HepG2 (cell line): ENCODE data around the gene LMNA. TPM values are rescaled to one million over a fixed set of nuclear protein-coding genes. Genes with fewer than 3 reads are reported as not detected.
A peak's percentile ranks its signal among the peaks of the same experiment; 100 is the strongest.

Experiments used
- CHD2 ChIP-seq: IDR thresholded peaks from 2 replicates; pipeline ENCODE4 v1.6.1; 2011; ENCODE audit warnings: low read depth, low read length, improper control_type of control experiment
- CREM ChIP-seq, 2 experiments: sonication (generic) in 1 of 2; formaldehyde crosslinking in 1 of 2; IDR thresholded peaks; 2 replicates each; pipeline versions ENCODE4 v1.4.0 to v1.6.1; 2016 to 2020; ENCODE audit warnings: antibody characterized with exemption in 1 of 2, mild to moderate bottlenecking in 1 of 2, missing genetic modification reagents in 1 of 2
- FOXA3 ChIP-seq: IDR thresholded peaks from 2 replicates; pipeline ENCODE4 v1.6.1; 2016; ENCODE audit warnings: missing genetic modification reagents, missing compliant biosample characterization
- HMG20B ChIP-seq: conservative IDR thresholded peaks from 2 replicates; pipeline ENCODE4 v1.6.1; 2016; ENCODE audit warnings: missing genetic modification reagents, missing compliant biosample characterization
- MED1 ChIP-seq: sonication (generic); formaldehyde crosslinking; IDR thresholded peaks from 2 replicates; pipeline ENCODE4 v1.4.0; 2020; ENCODE audit warnings: missing genetic modification reagents
- NCOA1 ChIP-seq: sonication (generic); formaldehyde crosslinking; IDR thresholded peaks from 2 replicates; pipeline ENCODE4 v1.9.0; 2021; ENCODE audit warnings: missing genetic modification reagents
- RCOR2 ChIP-seq: IDR thresholded peaks from 2 replicates; pipeline ENCODE4 v1.6.1; 2016; ENCODE audit warnings: missing biosample characterization, missing genetic modification reagents
- SMARCE1 ChIP-seq: fragments of 450-650 bp; IDR thresholded peaks from 2 replicates; pipeline ENCODE4 v1.6.1; 2017; ENCODE audit warnings: borderline replicate concordance
- ZFP36 ChIP-seq: fragments of 150-350 bp; IDR thresholded peaks from 2 replicates; pipeline ENCODE4 v1.6.1; 2018; ENCODE audit warnings: borderline replicate concordance, low read length, low read depth; ENCODE audit not compliant: partially characterized antibody
- ZNF260 ChIP-seq: sonication (generic); formaldehyde crosslinking; IDR thresholded peaks from 2 replicates; pipeline ENCODE4 v1.4.0; 2020; ENCODE audit warnings: missing genetic modification reagents, low read depth, mild to moderate bottlenecking, borderline replicate concordance
- ZNF431 ChIP-seq: sonication (generic); formaldehyde crosslinking; IDR thresholded peaks from 2 replicates; pipeline ENCODE4 v1.9.0; 2022; ENCODE audit warnings: missing genetic modification reagents, low read depth, mild to moderate bottlenecking, borderline replicate concordance
- ZNF773 ChIP-seq: sonication (generic); formaldehyde crosslinking; IDR thresholded peaks from 2 replicates; pipeline ENCODE4 v1.4.0; 2020; ENCODE audit warnings: missing genetic modification reagents, borderline replicate concordance
- ZNF879 ChIP-seq: sonication (generic); formaldehyde crosslinking; IDR thresholded peaks from 2 replicates; pipeline ENCODE4 v1.8.1; 2023; ENCODE audit warnings: missing genetic modification reagents
- polyA plus RNA-seq, 8 experiments: library from polyadenylated mRNA; depleted of rRNA in 3 of 8; stranded (reverse) in 7 of 8; unstranded in 1 of 8; fragments of >200 nt; fragmentation: Illumina TruSeq in 4 of 8; extraction: Trizol in 4 of 8; gene quantifications; 2 replicates each; pipeline versions ENCODE4 v1.2.1 to v1.2.3, GENCODE V29; 2011 to 2016; ENCODE audit warnings: low read depth in 4 of 8, missing spikeins in 1 of 8, mixed read lengths in 1 of 8; ENCODE audit not compliant: insufficient read depth in 1 of 8
- total RNA-seq, 5 experiments: library from RNA; depleted of rRNA; stranded (reverse); fragments of >200 nt; fragmentation: Illumina TruSeq; extraction: Trizol; gene quantifications; 2 replicates each; pipeline ENCODE4 v1.2.3, GENCODE V29; 2016; ENCODE audit warnings: low read depth in 1 of 5
- TF ChIP-seq, protein P1 (sequence below): IDR thresholded peaks from 2 replicates; pipeline ENCODE4 v1.6.1; 2016; ENCODE audit warnings: missing compliant biosample characterization, missing genetic modification reagents, borderline replicate concordance
- TF ChIP-seq, protein P2 (sequence below): sonication (generic); formaldehyde crosslinking; IDR thresholded peaks from 2 replicates; pipeline ENCODE4 v1.4.0; 2020; ENCODE audit warnings: missing genetic modification reagents
- TF ChIP-seq, protein P3 (sequence below): sonication (generic); formaldehyde crosslinking; IDR thresholded peaks from 2 replicates; pipeline ENCODE4 v1.4.0; 2020; ENCODE audit warnings: missing genetic modification reagents
- TF ChIP-seq, protein P4 (sequence below): IDR thresholded peaks from 2 replicates; pipeline ENCODE4 v1.6.1; 2016; ENCODE audit warnings: missing compliant biosample characterization, missing genetic modification reagents, borderline replicate concordance
- TF ChIP-seq, protein P5 (sequence below): sonication (generic); formaldehyde crosslinking; IDR thresholded peaks from 2 replicates; pipeline ENCODE4 v1.5.1; 2020; ENCODE audit warnings: mild to moderate bottlenecking, missing genetic modification reagents

Gene LMNA
- total and polyA plus RNA-seq, 2 of the 13 experiments (the other 11 are each of a cell fraction or from before 2014, with no cell fraction given), result 107 to 225 TPM

DNA sequence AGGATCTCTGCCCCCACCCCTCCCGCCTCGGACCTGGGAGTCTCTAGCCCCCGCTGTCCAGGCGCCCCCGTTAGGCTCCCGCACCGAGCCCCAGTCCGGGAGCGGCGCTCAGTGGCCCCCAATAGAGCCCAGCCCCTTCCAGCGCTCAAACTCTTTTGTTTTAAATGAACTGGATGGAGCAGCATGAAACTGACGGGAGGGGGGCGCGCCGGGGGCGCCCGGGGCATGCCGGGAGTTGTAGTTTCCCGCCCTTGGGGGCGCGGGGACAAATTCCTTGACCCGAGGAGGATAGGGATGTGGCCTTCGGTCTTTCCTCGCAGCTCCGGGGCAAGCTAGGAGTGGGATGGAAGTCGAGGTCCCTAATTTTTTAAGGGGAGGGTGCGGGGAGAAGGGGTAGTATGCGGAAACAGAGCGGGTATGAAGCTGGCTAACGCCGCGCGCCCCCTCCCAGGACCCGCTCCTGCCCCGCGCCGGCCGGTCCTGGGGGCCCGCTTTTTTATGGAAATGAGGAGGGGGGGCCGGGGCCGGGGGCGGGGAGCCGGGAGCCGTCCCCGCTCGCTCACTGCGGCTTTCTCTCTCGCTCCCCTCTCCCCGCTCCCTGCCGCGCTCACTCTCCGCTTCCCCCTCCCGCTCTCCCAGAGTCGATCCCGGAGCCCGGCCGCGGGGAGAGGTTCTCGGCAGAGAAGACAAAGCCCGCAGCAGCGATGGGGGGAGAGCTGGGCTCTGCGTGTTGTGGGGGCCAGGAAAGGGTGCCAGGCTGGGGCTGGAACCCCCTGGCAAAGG, 32.0 kb upstream of the LMNA start, which contains the start of gene MEX3A (continued):
- TF ChIP-seq ZFP36 (no peak), SMARCE1 (no peak), ZNF431 (CRISPR knock-in tag) (no peak), ZNF773 (no peak), HMG20B (CRISPR knock-in tag) (no peak), MED1 (0 out of 2 replicates have a peak, but pooled peaks have one; percentile 14), CREM (IDR thresholded peaks at IDR 0.05) (peak; percentile 83), CREM (CRISPR knock-in tag; IDR thresholded peaks at IDR 0.05) (no peak), NCOA1 (CRISPR knock-in tag) (no peak), CHD2 (no peak), FOXA3 (no peak), ZNF260 (CRISPR knock-in tag) (no peak), ZNF879 (CRISPR knock-in tag) (no peak), RCOR2 (CRISPR knock-in tag) (no peak)
- TF ChIP-seq, protein P1, sequence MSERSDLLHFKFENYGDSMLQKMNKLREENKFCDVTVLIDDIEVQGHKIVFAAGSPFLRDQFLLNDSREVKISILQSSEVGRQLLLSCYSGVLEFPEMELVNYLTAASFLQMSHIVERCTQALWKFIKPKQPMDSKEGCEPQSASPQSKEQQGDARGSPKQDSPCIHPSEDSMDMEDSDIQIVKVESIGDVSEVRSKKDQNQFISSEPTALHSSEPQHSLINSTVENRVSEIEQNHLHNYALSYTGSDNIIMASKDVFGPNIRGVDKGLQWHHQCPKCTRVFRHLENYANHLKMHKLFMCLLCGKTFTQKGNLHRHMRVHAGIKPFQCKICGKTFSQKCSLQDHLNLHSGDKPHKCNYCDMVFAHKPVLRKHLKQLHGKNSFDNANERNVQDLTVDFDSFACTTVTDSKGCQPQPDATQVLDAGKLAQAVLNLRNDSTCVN, result no peak
- TF ChIP-seq, protein P2, sequence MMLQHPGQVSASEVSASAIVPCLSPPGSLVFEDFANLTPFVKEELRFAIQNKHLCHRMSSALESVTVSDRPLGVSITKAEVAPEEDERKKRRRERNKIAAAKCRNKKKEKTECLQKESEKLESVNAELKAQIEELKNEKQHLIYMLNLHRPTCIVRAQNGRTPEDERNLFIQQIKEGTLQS (CRISPR knock-in tag), result no peak
- TF ChIP-seq, protein P3, sequence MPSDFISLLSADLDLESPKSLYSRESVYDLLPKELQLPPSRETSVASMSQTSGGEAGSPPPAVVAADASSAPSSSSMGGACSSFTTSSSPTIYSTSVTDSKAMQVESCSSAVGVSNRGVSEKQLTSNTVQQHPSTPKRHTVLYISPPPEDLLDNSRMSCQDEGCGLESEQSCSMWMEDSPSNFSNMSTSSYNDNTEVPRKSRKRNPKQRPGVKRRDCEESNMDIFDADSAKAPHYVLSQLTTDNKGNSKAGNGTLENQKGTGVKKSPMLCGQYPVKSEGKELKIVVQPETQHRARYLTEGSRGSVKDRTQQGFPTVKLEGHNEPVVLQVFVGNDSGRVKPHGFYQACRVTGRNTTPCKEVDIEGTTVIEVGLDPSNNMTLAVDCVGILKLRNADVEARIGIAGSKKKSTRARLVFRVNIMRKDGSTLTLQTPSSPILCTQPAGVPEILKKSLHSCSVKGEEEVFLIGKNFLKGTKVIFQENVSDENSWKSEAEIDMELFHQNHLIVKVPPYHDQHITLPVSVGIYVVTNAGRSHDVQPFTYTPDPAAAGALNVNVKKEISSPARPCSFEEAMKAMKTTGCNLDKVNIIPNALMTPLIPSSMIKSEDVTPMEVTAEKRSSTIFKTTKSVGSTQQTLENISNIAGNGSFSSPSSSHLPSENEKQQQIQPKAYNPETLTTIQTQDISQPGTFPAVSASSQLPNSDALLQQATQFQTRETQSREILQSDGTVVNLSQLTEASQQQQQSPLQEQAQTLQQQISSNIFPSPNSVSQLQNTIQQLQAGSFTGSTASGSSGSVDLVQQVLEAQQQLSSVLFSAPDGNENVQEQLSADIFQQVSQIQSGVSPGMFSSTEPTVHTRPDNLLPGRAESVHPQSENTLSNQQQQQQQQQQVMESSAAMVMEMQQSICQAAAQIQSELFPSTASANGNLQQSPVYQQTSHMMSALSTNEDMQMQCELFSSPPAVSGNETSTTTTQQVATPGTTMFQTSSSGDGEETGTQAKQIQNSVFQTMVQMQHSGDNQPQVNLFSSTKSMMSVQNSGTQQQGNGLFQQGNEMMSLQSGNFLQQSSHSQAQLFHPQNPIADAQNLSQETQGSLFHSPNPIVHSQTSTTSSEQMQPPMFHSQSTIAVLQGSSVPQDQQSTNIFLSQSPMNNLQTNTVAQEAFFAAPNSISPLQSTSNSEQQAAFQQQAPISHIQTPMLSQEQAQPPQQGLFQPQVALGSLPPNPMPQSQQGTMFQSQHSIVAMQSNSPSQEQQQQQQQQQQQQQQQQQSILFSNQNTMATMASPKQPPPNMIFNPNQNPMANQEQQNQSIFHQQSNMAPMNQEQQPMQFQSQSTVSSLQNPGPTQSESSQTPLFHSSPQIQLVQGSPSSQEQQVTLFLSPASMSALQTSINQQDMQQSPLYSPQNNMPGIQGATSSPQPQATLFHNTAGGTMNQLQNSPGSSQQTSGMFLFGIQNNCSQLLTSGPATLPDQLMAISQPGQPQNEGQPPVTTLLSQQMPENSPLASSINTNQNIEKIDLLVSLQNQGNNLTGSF (CRISPR knock-in tag), result no peak
- TF ChIP-seq, protein P4, sequence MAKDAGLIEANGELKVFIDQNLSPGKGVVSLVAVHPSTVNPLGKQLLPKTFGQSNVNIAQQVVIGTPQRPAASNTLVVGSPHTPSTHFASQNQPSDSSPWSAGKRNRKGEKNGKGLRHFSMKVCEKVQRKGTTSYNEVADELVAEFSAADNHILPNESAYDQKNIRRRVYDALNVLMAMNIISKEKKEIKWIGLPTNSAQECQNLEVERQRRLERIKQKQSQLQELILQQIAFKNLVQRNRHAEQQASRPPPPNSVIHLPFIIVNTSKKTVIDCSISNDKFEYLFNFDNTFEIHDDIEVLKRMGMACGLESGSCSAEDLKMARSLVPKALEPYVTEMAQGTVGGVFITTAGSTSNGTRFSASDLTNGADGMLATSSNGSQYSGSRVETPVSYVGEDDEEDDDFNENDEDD (CRISPR knock-in tag), result no peak
- TF ChIP-seq, protein P5, sequence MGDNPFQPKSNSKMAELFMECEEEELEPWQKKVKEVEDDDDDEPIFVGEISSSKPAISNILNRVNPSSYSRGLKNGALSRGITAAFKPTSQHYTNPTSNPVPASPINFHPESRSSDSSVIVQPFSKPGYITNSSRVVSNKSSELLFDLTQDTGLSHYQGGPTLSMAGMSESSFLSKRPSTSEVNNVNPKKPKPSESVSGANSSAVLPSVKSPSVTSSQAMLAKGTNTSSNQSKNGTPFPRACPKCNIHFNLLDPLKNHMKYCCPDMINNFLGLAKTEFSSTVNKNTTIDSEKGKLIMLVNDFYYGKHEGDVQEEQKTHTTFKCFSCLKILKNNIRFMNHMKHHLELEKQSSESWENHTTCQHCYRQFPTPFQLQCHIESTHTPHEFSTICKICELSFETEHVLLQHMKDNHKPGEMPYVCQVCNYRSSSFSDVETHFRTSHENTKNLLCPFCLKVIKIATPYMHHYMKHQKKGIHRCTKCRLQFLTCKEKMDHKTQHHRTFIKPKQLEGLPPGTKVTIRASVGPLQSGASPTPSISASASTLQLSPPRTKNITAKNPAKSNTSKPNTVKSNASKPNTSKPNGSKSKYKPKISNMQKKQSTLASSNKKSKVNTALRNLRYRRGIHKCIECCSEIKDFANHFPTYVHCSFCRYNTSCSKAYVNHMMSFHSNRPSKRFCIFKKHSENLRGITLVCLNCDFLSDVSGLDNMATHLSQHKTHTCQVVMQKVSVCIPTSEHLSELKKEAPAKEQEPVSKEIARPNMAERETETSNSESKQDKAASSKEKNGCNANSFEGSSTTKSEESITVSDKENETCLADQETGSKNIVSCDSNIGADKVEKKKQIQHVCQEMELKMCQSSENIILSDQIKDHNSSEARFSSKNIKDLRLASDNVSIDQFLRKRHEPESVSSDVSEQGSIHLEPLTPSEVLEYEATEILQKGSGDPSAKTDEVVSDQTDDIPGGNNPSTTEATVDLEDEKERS (CRISPR knock-in tag), result no peak
